SK-N-SH treated with all-trans-retinoic acid at 6 μM for 48 hours (cell line): ENCODE data around the gene LRP5.

Experiments used
- ATAC-seq: fragments of 200-7000 bp; cut with Tn5 transposase; 3 replicates; pipeline ENCODE4 v1.9.1; 2020; ENCODE audit warnings: mild to moderate bottlenecking, moderate library complexity
- ARNTL ChIP-seq: fragments of 450-650 bp; formaldehyde crosslinking; IDR thresholded peaks from 2 replicates; pipeline ENCODE4 v1.5.0; 2020; ENCODE audit warnings: low read depth, mild to moderate bottlenecking, moderate library complexity, borderline replicate concordance
- BACH2 ChIP-seq: fragments of 250-450 bp; sonication (Bioruptor Pico); IDR thresholded peaks from 2 replicates; pipeline ENCODE4 v1.9.0; 2021; ENCODE audit warnings: mild to moderate bottlenecking, borderline replicate concordance
- CSDC2 ChIP-seq: fragments of 250-450 bp; sonication (Bioruptor Pico); IDR thresholded peaks from 2 replicates; pipeline ENCODE4 v1.5.0; 2020; ENCODE audit warnings: mild to moderate bottlenecking, moderate library complexity
- GLIS3 ChIP-seq: fragments of 250-450 bp; sonication (Bioruptor Pico); IDR thresholded peaks from 2 replicates; pipeline ENCODE4 v1.5.0; 2020; ENCODE audit warnings: mild to moderate bottlenecking, moderate library complexity
- ISL1 ChIP-seq: fragments of 250-450 bp; sonication (Bioruptor Pico); IDR thresholded peaks from 2 replicates; pipeline ENCODE4 v2.1.2; 2022; ENCODE audit warnings: mild to moderate bottlenecking, moderate library complexity
- OSR1 ChIP-seq: fragments of 250-450 bp; sonication (Bioruptor Pico); IDR thresholded peaks from 2 replicates; pipeline ENCODE4 v1.8.0; 2022; ENCODE audit warnings: moderate library complexity, mild to moderate bottlenecking, inconsistent platforms
- RARB ChIP-seq: fragments of 250-450 bp; sonication (Bioruptor Pico); IDR thresholded peaks from 2 replicates; pipeline ENCODE4 v1.8.0; 2021; ENCODE audit warnings: mild to moderate bottlenecking, moderate library complexity
- SNAI2 ChIP-seq: fragments of 250-450 bp; sonication (Bioruptor Pico); IDR thresholded peaks from 2 replicates; pipeline ENCODE4 v1.5.0; 2020; ENCODE audit warnings: mild to moderate bottlenecking, moderate library complexity
- TCF4 ChIP-seq: fragments of 250-450 bp; sonication (Bioruptor Pico); IDR thresholded peaks from 2 replicates; pipeline ENCODE4 v1.8.0; 2021; ENCODE audit warnings: mild to moderate bottlenecking, moderate library complexity, borderline replicate concordance
- TOX ChIP-seq: fragments of 250-450 bp; sonication (Bioruptor Pico); IDR thresholded peaks from 2 replicates; pipeline ENCODE4 v1.8.0; 2021; ENCODE audit warnings: mild to moderate bottlenecking, moderate library complexity, borderline replicate concordance
- ZC3H10 ChIP-seq: fragments of 250-450 bp; sonication (Bioruptor Pico); IDR thresholded peaks from 2 replicates; pipeline ENCODE4 v1.5.1; 2021; ENCODE audit warnings: mild to moderate bottlenecking, moderate library complexity
- ZFP3 ChIP-seq: fragments of 250-450 bp; sonication (Bioruptor Pico); IDR thresholded peaks from 2 replicates; pipeline ENCODE4 v1.5.0; 2020; ENCODE audit warnings: mild to moderate bottlenecking, moderate library complexity
- ZFP30 ChIP-seq: fragments of 450-650 bp; formaldehyde crosslinking; IDR thresholded peaks from 2 replicates; pipeline ENCODE4 v1.5.0; 2022; ENCODE audit warnings: mild to moderate bottlenecking, moderate library complexity
- ZNF70 ChIP-seq: fragments of 450-650 bp; formaldehyde crosslinking; IDR thresholded peaks from 2 replicates; pipeline ENCODE4 v1.5.0; 2020; ENCODE audit warnings: mild to moderate bottlenecking, moderate library complexity
- ZNF8 ChIP-seq: fragments of 450-650 bp; formaldehyde crosslinking; IDR thresholded peaks from 2 replicates; pipeline ENCODE4 v1.5.0; 2020; ENCODE audit warnings: mild to moderate bottlenecking, moderate library complexity
- TF ChIP-seq, protein P1 (sequence below): fragments of 250-450 bp; sonication (Bioruptor Pico); IDR thresholded peaks from 2 replicates; pipeline ENCODE4 v1.5.0; 2020; ENCODE audit warnings: mild to moderate bottlenecking, moderate library complexity
- TF ChIP-seq, protein P2 (sequence below): fragments of 250-450 bp; sonication (Bioruptor Pico); IDR thresholded peaks from 2 replicates; pipeline ENCODE4 v1.5.1; 2021; ENCODE audit warnings: mild to moderate bottlenecking, moderate library complexity
- TF ChIP-seq, protein P3 (sequence below): fragments of 250-450 bp; sonication (Bioruptor Pico); IDR thresholded peaks from 2 replicates; pipeline ENCODE4 v1.5.1; 2020; ENCODE audit warnings: low read depth, mild to moderate bottlenecking, moderate library complexity
- TF ChIP-seq, protein P4 (sequence below): fragments of 250-450 bp; sonication (Bioruptor Pico); IDR thresholded peaks from 2 replicates; pipeline ENCODE4 v1.8.0; 2020; ENCODE audit warnings: mild to moderate bottlenecking, moderate library complexity, borderline replicate concordance
- TF ChIP-seq, protein P5 (sequence below): fragments of 250-450 bp; sonication (Bioruptor Pico); IDR thresholded peaks from 2 replicates; pipeline ENCODE4 v1.8.0; 2021; ENCODE audit warnings: low read depth, mild to moderate bottlenecking, moderate library complexity, borderline replicate concordance

LRP5 gene

DNA sequence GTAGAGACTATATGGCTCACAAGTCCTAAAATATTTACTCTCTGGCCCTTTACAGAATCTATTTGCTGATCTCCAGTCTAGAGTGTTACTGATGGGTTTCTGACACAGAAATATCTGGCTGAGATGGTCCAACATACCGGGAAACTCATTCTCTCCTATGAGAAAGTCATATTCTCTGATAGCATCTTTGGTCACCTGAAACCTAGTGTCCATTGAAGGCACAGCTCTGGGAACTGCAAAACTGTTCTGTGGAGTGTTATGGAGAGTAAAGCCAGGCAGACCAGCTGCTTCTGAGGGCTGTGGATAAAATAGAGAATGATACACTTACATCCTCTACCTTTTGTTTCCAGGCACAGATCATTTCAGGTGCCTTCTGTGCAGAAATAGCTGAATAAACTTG is 38.1 kb upstream of the LRP5 start (continued):
- TF ChIP-seq, protein P1, sequence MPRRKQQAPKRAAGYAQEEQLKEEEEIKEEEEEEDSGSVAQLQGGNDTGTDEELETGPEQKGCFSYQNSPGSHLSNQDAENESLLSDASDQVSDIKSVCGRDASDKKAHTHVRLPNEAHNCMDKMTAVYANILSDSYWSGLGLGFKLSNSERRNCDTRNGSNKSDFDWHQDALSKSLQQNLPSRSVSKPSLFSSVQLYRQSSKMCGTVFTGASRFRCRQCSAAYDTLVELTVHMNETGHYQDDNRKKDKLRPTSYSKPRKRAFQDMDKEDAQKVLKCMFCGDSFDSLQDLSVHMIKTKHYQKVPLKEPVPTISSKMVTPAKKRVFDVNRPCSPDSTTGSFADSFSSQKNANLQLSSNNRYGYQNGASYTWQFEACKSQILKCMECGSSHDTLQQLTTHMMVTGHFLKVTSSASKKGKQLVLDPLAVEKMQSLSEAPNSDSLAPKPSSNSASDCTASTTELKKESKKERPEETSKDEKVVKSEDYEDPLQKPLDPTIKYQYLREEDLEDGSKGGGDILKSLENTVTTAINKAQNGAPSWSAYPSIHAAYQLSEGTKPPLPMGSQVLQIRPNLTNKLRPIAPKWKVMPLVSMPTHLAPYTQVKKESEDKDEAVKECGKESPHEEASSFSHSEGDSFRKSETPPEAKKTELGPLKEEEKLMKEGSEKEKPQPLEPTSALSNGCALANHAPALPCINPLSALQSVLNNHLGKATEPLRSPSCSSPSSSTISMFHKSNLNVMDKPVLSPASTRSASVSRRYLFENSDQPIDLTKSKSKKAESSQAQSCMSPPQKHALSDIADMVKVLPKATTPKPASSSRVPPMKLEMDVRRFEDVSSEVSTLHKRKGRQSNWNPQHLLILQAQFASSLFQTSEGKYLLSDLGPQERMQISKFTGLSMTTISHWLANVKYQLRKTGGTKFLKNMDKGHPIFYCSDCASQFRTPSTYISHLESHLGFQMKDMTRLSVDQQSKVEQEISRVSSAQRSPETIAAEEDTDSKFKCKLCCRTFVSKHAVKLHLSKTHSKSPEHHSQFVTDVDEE (CRISPR knock-in tag) = no peak
- no peak for TF ChIP-seq ZNF8 (CRISPR knock-in tag)
- TF ChIP-seq ZC3H10 = no peak
- no peak for TF ChIP-seq OSR1 (CRISPR knock-in tag)
- TF ChIP-seq GLIS3 (CRISPR knock-in tag) = no peak
- no peak for TF ChIP-seq SNAI2 (CRISPR knock-in tag)

DNA sequence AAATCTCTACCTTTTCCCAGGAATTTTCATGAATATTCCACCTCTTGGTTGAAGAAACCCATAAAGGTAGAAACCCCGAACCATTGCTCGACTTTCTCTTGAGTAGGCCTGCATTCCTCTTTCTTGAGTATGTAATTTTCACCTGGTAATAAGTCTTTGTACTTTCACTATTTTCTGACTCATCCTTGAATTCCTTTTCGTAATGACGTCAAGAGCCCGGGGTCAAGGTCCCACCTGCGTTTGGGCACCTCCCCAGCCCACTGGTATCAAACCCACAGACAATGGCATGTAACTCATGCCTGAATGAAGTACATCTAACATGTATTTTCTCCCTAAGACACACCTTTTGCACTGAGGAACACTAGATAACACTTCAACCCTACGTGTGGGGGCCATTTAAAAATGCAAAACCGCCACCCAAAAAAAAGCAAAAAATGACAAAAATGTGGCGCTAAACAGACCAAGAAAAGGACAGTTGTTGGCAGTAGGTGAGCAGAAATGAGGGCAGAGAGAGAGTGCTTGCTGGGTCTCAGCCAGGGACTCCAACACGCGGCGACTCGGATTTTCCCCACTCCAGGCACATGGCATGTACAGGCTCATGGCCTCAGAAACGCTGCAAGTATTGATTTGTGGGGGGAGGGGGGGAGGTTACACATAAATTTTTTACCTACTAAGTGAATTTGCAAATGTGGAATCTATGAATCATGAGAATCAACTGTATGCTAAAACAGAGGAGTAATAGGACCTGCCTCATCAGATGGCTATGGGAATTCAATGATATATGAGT is 36.5 kb upstream of the LRP5 start:
- no peak for ATAC-seq
- TF ChIP-seq, protein P2, sequence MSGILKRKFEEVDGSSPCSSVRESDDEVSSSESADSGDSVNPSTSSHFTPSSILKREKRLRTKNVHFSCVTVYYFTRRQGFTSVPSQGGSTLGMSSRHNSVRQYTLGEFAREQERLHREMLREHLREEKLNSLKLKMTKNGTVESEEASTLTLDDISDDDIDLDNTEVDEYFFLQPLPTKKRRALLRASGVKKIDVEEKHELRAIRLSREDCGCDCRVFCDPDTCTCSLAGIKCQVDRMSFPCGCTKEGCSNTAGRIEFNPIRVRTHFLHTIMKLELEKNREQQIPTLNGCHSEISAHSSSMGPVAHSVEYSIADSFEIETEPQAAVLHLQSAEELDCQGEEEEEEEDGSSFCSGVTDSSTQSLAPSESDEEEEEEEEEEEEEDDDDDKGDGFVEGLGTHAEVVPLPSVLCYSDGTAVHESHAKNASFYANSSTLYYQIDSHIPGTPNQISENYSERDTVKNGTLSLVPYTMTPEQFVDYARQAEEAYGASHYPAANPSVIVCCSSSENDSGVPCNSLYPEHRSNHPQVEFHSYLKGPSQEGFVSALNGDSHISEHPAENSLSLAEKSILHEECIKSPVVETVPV = no peak
- TF ChIP-seq, protein P3, sequence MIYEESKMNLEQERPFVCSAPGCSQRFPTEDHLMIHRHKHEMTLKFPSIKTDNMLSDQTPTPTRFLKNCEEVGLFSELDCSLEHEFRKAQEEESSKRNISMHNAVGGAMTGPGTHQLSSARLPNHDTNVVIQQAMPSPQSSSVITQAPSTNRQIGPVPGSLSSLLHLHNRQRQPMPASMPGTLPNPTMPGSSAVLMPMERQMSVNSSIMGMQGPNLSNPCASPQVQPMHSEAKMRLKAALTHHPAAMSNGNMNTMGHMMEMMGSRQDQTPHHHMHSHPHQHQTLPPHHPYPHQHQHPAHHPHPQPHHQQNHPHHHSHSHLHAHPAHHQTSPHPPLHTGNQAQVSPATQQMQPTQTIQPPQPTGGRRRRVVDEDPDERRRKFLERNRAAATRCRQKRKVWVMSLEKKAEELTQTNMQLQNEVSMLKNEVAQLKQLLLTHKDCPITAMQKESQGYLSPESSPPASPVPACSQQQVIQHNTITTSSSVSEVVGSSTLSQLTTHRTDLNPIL (CRISPR knock-in tag) = no peak
- TF ChIP-seq OSR1 (CRISPR knock-in tag) = no peak
- TF ChIP-seq TOX (CRISPR knock-in tag) = no peak
- TF ChIP-seq RARB (CRISPR knock-in tag) = no peak
- TF ChIP-seq, all 23 proteins: peak for 0

DNA sequence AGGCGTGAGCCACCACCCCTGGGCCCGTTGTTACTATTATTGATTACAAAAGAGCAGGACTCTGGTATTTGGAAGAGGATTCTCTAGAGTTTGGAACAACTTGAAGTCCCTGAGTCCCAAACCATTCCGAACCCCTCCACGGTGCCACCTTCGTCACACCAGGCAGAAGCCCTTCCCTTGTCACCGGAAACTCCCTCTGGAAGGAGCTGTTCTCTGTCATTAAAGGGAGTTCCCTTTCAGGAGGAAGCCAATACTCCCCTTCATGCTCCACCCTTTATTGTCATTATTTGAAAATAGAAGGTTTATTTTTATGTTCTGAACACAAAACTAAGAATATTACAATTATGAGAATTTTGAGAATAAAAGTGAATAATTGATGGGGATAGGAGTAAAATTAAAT is 35.5 kb upstream of the LRP5 start:
- TF ChIP-seq ARNTL (no peak), CSDC2 (CRISPR knock-in tag) (no peak), ZC3H10 (no peak), OSR1 (CRISPR knock-in tag) (no peak), RARB (CRISPR knock-in tag) (no peak), ZFP30 (CRISPR knock-in tag) (no peak), ZNF70 (CRISPR knock-in tag) (no peak), GLIS3 (CRISPR knock-in tag) (no peak), ISL1 (CRISPR knock-in tag) (no peak), TCF4 (CRISPR knock-in tag) (no peak), SNAI2 (CRISPR knock-in tag) (no peak), BACH2 (CRISPR knock-in tag) (no peak), ZNF8 (CRISPR knock-in tag) (no peak), TOX (CRISPR knock-in tag) (no peak), ZFP3 (CRISPR knock-in tag) (no peak)
- TF ChIP-seq, protein P4, sequence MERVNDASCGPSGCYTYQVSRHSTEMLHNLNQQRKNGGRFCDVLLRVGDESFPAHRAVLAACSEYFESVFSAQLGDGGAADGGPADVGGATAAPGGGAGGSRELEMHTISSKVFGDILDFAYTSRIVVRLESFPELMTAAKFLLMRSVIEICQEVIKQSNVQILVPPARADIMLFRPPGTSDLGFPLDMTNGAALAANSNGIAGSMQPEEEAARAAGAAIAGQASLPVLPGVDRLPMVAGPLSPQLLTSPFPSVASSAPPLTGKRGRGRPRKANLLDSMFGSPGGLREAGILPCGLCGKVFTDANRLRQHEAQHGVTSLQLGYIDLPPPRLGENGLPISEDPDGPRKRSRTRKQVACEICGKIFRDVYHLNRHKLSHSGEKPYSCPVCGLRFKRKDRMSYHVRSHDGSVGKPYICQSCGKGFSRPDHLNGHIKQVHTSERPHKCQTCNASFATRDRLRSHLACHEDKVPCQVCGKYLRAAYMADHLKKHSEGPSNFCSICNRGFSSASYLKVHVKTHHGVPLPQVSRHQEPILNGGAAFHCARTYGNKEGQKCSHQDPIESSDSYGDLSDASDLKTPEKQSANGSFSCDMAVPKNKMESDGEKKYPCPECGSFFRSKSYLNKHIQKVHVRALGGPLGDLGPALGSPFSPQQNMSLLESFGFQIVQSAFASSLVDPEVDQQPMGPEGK (CRISPR knock-in tag) = no peak
- TF ChIP-seq, protein P2 = no peak
- TF ChIP-seq, protein P1 (CRISPR knock-in tag) = no peak
- TF ChIP-seq, protein P5, sequence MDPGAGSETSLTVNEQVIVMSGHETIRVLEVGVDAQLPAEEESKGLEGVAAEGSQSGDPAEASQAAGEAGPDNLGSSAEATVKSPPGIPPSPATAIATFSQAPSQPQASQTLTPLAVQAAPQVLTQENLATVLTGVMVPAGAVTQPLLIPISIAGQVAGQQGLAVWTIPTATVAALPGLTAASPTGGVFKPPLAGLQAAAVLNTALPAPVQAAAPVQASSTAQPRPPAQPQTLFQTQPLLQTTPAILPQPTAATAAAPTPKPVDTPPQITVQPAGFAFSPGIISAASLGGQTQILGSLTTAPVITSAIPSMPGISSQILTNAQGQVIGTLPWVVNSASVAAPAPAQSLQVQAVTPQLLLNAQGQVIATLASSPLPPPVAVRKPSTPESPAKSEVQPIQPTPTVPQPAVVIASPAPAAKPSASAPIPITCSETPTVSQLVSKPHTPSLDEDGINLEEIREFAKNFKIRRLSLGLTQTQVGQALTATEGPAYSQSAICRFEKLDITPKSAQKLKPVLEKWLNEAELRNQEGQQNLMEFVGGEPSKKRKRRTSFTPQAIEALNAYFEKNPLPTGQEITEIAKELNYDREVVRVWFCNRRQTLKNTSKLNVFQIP (CRISPR knock-in tag) = no peak
- TF ChIP-seq, all 23 proteins: peak for 0
- ATAC-seq = no peak
